Measurements from ENCODE around the gene ST3GAL6.

ST3GAL6 gene

DNA sequence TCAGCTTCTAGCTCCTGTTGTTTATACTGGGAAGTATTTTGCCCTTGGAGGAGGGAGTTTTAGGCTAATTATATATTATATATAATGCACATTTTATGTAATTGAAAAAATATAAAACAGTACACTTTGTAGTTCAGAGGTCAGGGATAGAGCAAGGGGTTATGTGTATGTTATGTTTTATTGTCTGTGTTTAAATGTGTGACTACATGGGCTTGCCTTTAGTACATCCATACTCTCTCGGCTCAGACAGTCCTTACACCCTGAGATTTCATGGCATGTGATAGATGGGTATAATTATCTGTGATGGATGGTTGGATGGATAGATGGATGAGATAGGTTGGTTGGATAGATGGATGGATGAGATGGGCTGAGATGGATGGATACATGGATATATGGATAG, 17.4 kb upstream of the ST3GAL6 start:
- H3K4me3 ChIP-seq (ENCODE audit: low read depth, low read length): no peak overlapping the region
- no peak for TF ChIP-seq CTCF (conservative IDR thresholded peaks at IDR 0.05; ENCODE audit: low read depth, low read length)
- no peak for DNase-seq (ENCODE audit: low read depth)

DNA sequence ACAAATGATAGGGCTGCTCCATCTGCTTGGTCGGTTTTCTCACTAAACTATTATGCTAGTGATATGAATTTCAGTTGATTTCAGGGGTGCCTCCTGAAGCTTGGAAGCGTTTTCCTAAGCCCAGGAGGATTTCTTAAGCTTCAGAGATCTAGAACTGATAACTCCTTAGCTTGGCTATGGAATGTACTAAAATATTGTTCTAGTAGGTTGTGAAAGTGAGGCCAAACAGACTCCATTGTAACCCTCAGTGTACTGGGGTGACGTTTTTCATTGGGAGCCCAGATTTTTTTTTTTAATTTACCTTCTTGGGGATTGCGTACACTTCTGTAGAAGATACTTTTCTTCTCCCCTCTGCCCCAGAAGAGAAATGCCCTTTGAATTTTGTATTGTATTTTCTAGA, 17.0 kb upstream of the ST3GAL6 start:
- DNase-seq (ENCODE audit: low read depth): no peak
- no peak for TF ChIP-seq CTCF (conservative IDR thresholded peaks at IDR 0.05; ENCODE audit: low read depth, low read length)
- H3K4me3 ChIP-seq (ENCODE audit: low read depth, low read length): no peak overlapping the region

- DNase-seq (ENCODE audit: low read depth): peak; percentile 41
- no peak for TF ChIP-seq CTCF (conservative IDR thresholded peaks at IDR 0.05; ENCODE audit: low read depth, low read length)
- H3K4me3 ChIP-seq (ENCODE audit: low read depth, low read length): no peak overlapping the region
Observed at GRCh38 chr3:98746882-98747281, 16.3 kb upstream of the ST3GAL6 start.

- no peak overlapping the region for H3K4me3 ChIP-seq (ENCODE audit: low read depth, low read length)
- no peak for TF ChIP-seq CTCF (conservative IDR thresholded peaks at IDR 0.05; ENCODE audit: low read depth, low read length)
- DNase-seq (ENCODE audit: low read depth): peak; percentile 21
Observed at GRCh38 chr3:98750276-98750919, 12.7 kb upstream of the ST3GAL6 start.

DNA sequence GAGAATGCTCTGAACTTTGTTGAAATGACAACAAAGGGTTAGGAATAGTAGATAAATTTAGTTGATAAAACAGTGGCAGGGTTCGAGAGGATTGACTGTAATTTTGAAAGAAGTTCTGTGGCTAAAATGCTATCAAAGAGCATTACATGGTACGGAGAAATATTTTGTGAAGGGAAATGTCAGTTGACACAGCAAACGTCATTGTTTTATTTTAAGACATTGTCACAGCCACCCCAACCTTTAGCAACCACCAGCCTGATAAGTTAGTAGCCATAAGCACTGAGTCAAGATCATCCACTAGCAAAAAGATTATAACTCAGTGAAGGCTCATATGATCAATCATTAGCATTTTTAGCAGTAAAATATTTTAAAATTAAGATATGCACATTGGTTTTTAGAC, 8.7 kb upstream of the ST3GAL6 start:
- no peak overlapping the region for H3K4me3 ChIP-seq (ENCODE audit: low read depth, low read length)
- DNase-seq (ENCODE audit: low read depth): no peak
- TF ChIP-seq CTCF (conservative IDR thresholded peaks at IDR 0.05; ENCODE audit: low read depth, low read length): no peak

- no peak overlapping the region for H3K4me3 ChIP-seq (ENCODE audit: low read depth, low read length)
- DNase-seq (ENCODE audit: low read depth): no peak
- TF ChIP-seq CTCF (conservative IDR thresholded peaks at IDR 0.05; ENCODE audit: low read depth, low read length): no peak
Observed at GRCh38 chr3:98755601-98756000, 7.5 kb upstream of the ST3GAL6 start.

DNA sequence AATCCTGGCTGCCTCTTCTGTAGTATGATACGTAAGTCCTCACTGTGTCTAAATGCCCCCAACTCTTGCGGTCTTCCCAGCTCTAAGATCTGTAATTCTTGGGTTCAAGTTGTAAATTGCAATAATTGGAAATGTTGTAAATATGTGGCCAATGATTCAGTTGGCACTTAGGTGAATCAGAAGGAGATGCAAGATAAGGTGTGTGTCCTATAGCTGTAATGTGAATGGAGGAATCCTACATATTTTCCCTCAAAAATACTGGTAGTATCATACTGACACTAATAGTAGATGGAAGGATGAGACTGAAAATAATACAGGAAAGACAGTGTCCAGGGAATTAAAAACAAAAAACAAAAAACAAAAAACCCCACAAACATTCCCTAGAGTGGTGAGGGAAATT, 3.5 kb upstream of the ST3GAL6 start:
- no peak overlapping the region for H3K4me3 ChIP-seq (ENCODE audit: low read depth, low read length)
- DNase-seq (ENCODE audit: low read depth): no peak
- no peak for TF ChIP-seq CTCF (conservative IDR thresholded peaks at IDR 0.05; ENCODE audit: low read depth, low read length)

Measured in choroid plexus epithelial cell (primary cell).